ENCODE data around the gene METAP1D.
"Not testable (repeated sequence)": the region's sequence is repeated elsewhere in the genome, so short reads cannot be mapped to it uniquely, and the experiment has no call there.

The METAP1D gene

GRCh38 chr2:172102391-172103359 is 102.9 kb downstream of the METAP1D start, which contains the start of gene DLX2:
DLX2 (minus strand) TSS chr2:172102900; CDS start chr2:172102538, 362 bp downstream.
- DNase-seq, result peak in 10 of 14 donors; percentile 13 to 44 (median 25)

GRCh38 chr2:172103471-172104272 is 103.9 kb downstream of the METAP1D start:
- DNase-seq, result peak in 10 of 14 donors; percentile 7 to 76 (median 28)

- no peak for DNase-seq
Observed at GRCh38 chr2:172105471-172106107, 105.8 kb downstream of the METAP1D start.

GRCh38 chr2:172106108-172106961 is 106.6 kb downstream of the METAP1D start:
- DNase-seq, result no peak

GRCh38 chr2:172107690-172108586 is 108.2 kb downstream of the METAP1D start:
- DNase-seq, result no peak

GRCh38 chr2:172108587-172108930 is 108.8 kb downstream of the METAP1D start:
- DNase-seq, result no peak

- DNase-seq, result no peak
Observed at GRCh38 chr2:172109256-172109987, 109.7 kb downstream of the METAP1D start.

GRCh38 chr2:172109988-172110811 is 110.4 kb downstream of the METAP1D start:
- DNase-seq, result no peak

- no peak for DNase-seq
Observed at GRCh38 chr2:172113617-172114016, 113.9 kb downstream of the METAP1D start.

- not testable (repeated sequence) for DNase-seq
Observed at GRCh38 chr2:172114176-172114575, 114.4 kb downstream of the METAP1D start.

GRCh38 chr2:172114579-172114978 is 114.8 kb downstream of the METAP1D start:
- DNase-seq, result no peak

- no peak for DNase-seq
Observed at GRCh38 chr2:172116107-172116506, 116.4 kb downstream of the METAP1D start.

- no peak for DNase-seq
Observed at GRCh38 chr2:172119089-172119488, 119.3 kb downstream of the METAP1D start.

- DNase-seq, result no peak
Observed at GRCh38 chr2:172120118-172120517, 120.4 kb downstream of the METAP1D start.

GRCh38 chr2:172128484-172128883 is 128.7 kb downstream of the METAP1D start:
- no peak for DNase-seq

GRCh38 chr2:172129404-172129803 is 129.7 kb downstream of the METAP1D start:
- DNase-seq, result no peak
